RKO (cell line): Measurements from ENCODE around the gene TMEM184A.
A peak's percentile ranks its signal among the peaks of the same experiment; 100 is the strongest.

Experiments
- DNase-seq: peaks from one replicate; pipeline ENCODE4 v3.0.0-alpha.2; 2016; ENCODE audit warnings: low spot score

The TMEM184A gene

GRCh38 chr7:1567896-1568510 is 12.0 kb upstream of the TMEM184A start:
- no peak for DNase-seq

GRCh38 chr7:1567049-1567771 is 11.2 kb upstream of the TMEM184A start:
- no peak for DNase-seq

- DNase-seq = no peak
Observed at GRCh38 chr7:1566687-1567048, 10.7 kb upstream of the TMEM184A start.

DNA sequence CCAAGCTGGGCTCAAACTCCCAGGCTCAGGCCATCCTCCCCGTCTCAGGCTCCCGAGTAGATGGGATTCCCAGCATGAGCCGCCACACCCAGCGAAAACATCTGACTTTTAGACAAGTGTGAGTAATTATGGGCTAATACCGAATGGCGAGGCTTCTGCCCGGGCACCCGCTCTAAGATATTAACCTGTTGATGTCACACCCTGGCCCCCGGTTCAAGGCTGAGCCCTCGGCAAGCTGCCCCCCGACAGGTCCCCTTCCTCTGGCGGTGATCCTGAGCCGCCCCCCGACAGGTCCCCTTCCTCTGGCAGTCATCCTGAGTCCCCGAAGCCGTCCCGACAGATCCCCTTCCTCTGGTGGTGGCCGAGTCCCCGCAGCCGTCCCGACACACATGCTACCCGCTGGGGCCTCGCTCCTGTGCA is 8.6 kb upstream of the TMEM184A start:
- peak; percentile 38 for DNase-seq

- DNase-seq = no peak
Observed at GRCh38 chr7:1563981-1564602, 8.1 kb upstream of the TMEM184A start.

DNA sequence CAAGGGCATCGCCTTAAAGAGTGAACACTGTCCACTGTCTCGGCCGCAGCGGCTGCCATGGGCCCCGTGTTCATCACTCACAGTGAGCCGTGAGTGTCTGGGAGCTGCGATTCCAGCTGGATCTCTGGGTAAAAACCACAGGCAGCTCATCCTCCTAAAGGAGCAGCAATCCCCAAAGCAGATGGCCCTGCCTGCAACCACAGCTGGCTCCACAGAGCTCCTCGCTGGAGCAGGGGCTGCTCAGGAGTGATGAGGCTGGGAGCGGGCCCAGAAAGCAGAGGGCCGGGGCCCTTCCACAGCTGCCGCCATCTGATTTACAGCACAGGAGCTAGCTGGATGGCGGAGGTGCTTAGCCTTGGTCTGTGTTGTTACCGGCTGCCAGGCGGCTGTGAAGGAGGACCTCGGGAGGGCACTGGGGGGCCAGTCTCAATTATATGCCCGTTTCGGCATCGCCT is 6.6 kb upstream of the TMEM184A start:
- DNase-seq = no peak

GRCh38 chr7:1562116-1562515 is 6.1 kb upstream of the TMEM184A start:
- no peak for DNase-seq

GRCh38 chr7:1561036-1561940 is 5.3 kb upstream of the TMEM184A start:
- DNase-seq = no peak

GRCh38 chr7:1560620-1561031 is 4.6 kb upstream of the TMEM184A start:
- DNase-seq = no peak

GRCh38 chr7:1559626-1560590 is 3.9 kb upstream of the TMEM184A start:
- no peak for DNase-seq

DNA sequence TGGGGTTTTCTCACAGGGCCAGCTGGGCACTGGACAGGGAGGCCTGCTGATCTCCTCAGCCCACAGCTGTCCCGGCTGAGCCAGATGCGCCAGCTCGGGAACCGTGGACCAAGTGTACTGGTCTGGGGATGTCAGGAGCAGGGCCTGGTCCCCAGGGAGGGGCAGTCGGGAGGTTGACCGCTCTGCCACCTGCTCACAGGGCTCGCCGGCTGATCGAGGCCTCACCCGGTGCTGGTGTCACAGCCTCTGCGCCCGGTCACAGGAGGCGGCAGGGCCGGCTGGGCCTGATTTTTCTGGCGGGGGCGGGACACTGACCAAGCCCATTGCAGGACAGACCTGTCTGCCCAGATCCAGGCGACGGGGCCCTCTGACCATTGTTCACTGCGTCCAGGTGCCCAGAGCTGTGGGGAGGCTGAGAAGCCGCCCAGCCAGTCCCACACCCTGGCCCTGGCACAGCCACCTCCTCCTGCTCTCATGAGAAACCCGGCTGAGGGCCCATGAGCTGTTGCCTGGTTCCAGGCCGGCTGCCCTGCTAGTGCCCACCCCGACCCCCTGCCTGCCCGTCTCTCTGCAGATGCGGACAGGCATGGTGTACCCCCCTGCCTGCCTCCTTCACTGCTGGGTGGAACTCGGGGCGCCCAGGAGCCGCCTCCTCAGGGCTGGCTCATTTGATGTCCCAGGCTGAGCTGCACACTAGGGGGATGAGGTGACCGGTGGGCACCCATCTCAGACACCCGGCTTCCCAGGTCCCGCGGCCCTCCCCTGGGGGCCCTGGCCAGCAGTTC is 3.0 kb upstream of the TMEM184A start:
- DNase-seq = no peak

DNA sequence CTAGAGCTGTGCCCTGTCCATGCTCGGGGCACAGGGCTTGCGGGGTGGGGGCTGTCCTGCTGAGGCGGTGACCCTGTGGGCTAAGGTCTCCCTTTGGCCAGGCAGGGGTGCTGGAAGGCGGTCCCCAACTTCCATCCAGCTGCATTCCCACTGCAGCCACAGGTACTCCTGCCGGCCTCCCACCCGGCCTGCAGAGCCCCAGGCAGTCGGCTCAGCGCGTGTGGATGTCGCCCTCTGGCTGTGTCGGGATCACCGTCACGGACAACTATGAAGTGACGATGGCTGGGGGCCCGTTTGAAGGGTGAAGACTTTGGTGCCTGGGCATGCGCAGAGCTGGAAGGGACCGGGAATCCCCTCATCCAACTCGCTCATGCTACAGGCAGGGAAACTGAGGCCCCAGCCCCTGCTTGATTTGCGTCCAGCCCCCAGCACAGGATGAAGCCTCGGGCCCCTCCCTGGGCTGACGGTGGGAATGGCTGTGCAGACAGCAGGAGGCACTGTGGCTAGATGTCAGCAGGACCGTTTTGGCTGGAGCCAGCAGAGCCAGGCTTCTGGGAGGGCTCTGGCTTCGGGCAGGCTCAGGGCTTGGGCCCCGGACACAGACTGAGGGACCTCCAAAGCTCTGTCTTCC is 2.3 kb upstream of the TMEM184A start:
- DNase-seq = no peak

DNA sequence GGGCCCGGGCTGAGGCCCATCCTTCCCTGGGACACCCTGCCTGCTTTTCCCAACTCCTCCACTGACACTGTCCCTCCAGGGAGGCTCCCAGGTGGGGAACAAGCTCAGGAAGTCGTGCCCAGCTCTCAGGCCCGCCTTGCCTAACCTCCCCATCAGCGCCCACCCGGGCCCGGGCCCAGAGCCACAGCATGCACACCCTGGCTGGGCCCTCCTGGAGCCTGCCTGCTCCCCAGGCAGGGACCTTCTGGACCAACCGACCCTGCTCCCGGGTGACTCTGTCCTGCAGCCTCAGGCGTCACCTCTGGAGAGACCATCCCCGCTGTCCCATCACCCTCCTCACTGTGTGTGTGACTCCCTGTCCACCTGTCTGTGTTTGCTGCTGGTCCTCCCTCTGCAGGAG is 1.8 kb upstream of the TMEM184A start:
- no peak for DNase-seq

GRCh38 chr7:1557006-1557405 is 1.0 kb upstream of the TMEM184A start:
- no peak for DNase-seq

DNA sequence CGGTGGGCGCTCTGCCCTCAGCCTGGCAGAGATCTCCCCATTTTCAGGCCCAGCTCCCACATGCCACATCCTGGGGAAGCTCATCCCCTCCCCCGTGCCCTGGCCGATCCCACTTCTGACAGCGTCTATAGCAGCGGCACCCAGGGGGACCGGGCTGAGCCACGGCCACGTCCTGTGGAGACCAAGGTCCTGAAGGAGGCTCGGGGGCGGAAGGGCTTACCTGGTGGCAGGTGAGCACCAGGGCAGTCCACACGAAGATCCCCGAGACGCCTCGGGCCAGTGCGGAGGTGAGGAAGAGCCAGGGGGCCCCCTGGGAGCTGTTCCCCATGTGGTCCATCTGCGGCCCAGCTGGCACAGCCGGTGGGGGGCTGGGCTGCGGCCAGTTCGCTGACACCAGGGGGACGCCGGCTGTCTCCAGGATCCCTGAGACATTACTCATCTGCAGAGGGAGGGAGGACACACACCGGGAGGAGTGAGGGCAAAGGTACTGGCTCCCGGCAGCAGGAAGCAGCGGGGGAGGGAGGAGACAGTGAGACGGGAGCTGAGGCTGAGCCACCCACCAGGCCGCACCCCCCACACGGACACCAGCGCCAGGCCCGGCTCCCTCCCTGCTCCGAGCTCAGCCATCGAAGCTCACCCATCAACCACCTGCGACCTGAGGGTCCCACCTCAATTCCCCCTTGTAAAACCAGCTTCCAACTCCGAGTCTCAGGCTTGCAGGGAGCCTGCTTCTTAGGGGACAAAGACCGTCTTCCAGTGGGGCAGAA is 776 bp downstream of the TMEM184A start:
- DNase-seq = no peak

GRCh38 chr7:1554333-1555045 is 1.5 kb downstream of the TMEM184A start:
- DNase-seq = no peak

DNA sequence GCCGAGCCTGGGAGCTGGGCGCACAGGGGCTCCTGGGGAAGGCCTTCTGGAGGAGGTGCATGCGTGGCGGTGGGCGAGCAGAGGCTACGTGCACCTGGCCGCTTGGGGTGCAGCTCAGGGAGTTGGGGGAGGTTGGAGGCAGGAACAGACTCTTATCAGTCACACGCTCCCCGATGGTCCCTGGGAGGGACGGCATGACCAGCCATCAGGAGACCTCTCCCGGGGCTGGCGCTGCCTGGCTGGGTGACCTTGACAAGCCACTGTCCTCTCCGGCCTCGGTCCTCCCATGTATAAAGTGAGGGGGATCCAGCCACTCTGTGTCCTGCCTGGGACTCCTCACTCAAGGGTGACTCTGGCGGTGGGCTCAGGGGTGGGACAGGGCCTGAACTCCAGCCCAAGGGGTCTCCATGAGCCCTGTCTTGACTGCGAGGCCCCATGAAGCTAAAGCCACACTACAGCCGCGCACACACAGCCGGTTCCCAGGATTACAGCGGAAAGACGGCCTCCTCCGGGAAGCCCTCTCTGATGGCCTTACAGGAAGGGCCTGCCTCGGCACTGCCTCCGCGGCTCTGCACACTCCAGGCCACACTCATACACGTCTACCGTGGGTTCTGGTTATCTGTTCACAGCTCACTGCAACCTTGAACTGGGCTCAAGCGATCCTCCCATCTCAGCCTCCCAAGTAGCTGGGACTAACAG is 2.3 kb downstream of the TMEM184A start:
- no peak for DNase-seq

DNA sequence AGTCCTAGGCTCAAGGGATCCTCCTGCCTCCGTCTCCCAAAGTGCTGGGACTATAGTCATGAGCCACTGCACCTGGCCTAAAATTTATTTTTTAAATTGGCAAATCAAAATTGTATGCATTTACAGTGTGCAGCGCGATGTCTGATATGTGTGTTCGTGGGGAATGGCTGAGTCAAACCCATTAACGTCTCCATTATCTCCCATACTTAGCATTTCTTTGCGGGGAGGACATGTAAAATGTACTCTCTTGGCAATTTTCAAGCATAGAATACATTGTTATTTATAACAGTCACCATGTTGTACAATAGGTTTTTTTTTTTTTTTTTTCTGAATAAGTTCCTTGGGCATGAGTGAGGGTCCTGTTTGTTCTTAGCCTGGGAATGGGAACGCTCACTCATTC is 3.8 kb downstream of the TMEM184A start:
- DNase-seq = no peak
